HepG2 (cell line): ENCODE results near the gene CORO1C. TPM values are rescaled to one million over a fixed set of nuclear protein-coding genes. Genes with fewer than 3 reads are reported as not detected.

Experiments
- ATM ChIP-seq: fragments of 450-650 bp; IDR thresholded peaks from 2 replicates; pipeline ENCODE4 v1.7.1; 2017; ENCODE audit warnings: mild to moderate bottlenecking, borderline replicate concordance
- CHCHD3 ChIP-seq: sonication (generic); formaldehyde crosslinking; IDR thresholded peaks from 2 replicates; pipeline ENCODE4 v1.8.0; 2022; ENCODE audit warnings: mild to moderate bottlenecking, missing genetic modification reagents, moderate library complexity
- IRX3 ChIP-seq: sonication (generic); formaldehyde crosslinking; IDR thresholded peaks from 2 replicates; pipeline ENCODE4 v1.8.1; 2023; ENCODE audit warnings: mild to moderate bottlenecking, low read depth, missing genetic modification reagents, borderline replicate concordance
- ISX ChIP-seq: sonication (generic); formaldehyde crosslinking; conservative IDR thresholded peaks from 2 replicates; pipeline ENCODE4 v1.5.0; 2020; ENCODE audit warnings: missing genetic modification reagents
- KLF6 ChIP-seq: IDR thresholded peaks from 2 replicates; pipeline ENCODE4 v1.8.0; 2016; ENCODE audit warnings: missing biosample characterization, missing genetic modification reagents
- RARG ChIP-seq: sonication (generic); formaldehyde crosslinking; IDR thresholded peaks from 2 replicates; pipeline ENCODE4 v1.4.0; 2020; ENCODE audit warnings: low read depth, mild to moderate bottlenecking, missing genetic modification reagents
- SP140L ChIP-seq: sonication (generic); formaldehyde crosslinking; IDR thresholded peaks from 2 replicates; pipeline ENCODE4 v1.4.0; 2020; ENCODE audit warnings: missing genetic modification reagents, borderline replicate concordance
- SRSF9 ChIP-seq: fragments of 200-400 bp; formaldehyde crosslinking; IDR thresholded peaks from 2 replicates; pipeline ENCODE4 v1.6.1; 2018; ENCODE audit warnings: borderline replicate concordance, mild to moderate bottlenecking, low read depth, low read length; ENCODE audit not compliant: insufficient read depth, poor library complexity, severe bottlenecking
- TARDBP ChIP-seq: sonication (generic); formaldehyde crosslinking; IDR thresholded peaks from 2 replicates; pipeline ENCODE4 v1.8.0; 2022; ENCODE audit warnings: mild to moderate bottlenecking, missing genetic modification reagents
- ZFP37 ChIP-seq: sonication (generic); formaldehyde crosslinking; IDR thresholded peaks from 2 replicates; pipeline ENCODE4 v1.4.0; 2020; ENCODE audit warnings: missing genetic modification reagents, borderline replicate concordance
- ZNF17 ChIP-seq: sonication (generic); formaldehyde crosslinking; IDR thresholded peaks from 2 replicates; pipeline ENCODE4 v1.5.0; 2020; ENCODE audit warnings: mild to moderate bottlenecking, missing genetic modification reagents
- ZNF614 ChIP-seq: IDR thresholded peaks from 2 replicates; pipeline ENCODE4 v1.6.1; 2018; ENCODE audit warnings: missing biosample characterization, missing genetic modification reagents, inconsistent platforms, borderline replicate concordance
- ZSCAN21 ChIP-seq: sonication (generic); formaldehyde crosslinking; IDR thresholded peaks from 2 replicates; pipeline ENCODE4 v1.8.0; 2022; ENCODE audit warnings: mild to moderate bottlenecking, missing genetic modification reagents, moderate library complexity, borderline replicate concordance
- polyA plus RNA-seq, 8 experiments: library from polyadenylated mRNA; depleted of rRNA in 3 of 8; stranded (reverse) in 7 of 8; unstranded in 1 of 8; fragments of >200 nt; fragmentation: Illumina TruSeq in 4 of 8; extraction: Trizol in 4 of 8; gene quantifications; 2 replicates each; pipeline versions ENCODE4 v1.2.1 to v1.2.3, GENCODE V29; 2011 to 2016; ENCODE audit warnings: low read depth in 4 of 8, missing spikeins in 1 of 8, mixed read lengths in 1 of 8; ENCODE audit not compliant: insufficient read depth in 1 of 8
- total RNA-seq, 5 experiments: library from RNA; depleted of rRNA; stranded (reverse); fragments of >200 nt; fragmentation: Illumina TruSeq; extraction: Trizol; gene quantifications; 2 replicates each; pipeline ENCODE4 v1.2.3, GENCODE V29; 2016; ENCODE audit warnings: low read depth in 1 of 5
- TF ChIP-seq, protein P1 (sequence below): sonication (generic); formaldehyde crosslinking; IDR thresholded peaks from 2 replicates; pipeline ENCODE4 v1.8.0; 2022; ENCODE audit warnings: mild to moderate bottlenecking, missing genetic modification reagents, moderate library complexity
- TF ChIP-seq, protein P2 (sequence below): sonication (generic); formaldehyde crosslinking; IDR thresholded peaks from 2 replicates; pipeline ENCODE4 v1.5.0; 2020; ENCODE audit warnings: missing genetic modification reagents
- TF ChIP-seq, protein P3 (sequence below): sonication (generic); formaldehyde crosslinking; IDR thresholded peaks from 2 replicates; pipeline ENCODE4 v1.5.0; 2020; ENCODE audit warnings: mild to moderate bottlenecking, missing genetic modification reagents, moderate library complexity
- TF ChIP-seq, protein P4 (sequence below): sonication (generic); formaldehyde crosslinking; IDR thresholded peaks from 2 replicates; pipeline ENCODE4 v1.5.1; 2020; ENCODE audit warnings: mild to moderate bottlenecking, missing genetic modification reagents, moderate library complexity
- TF ChIP-seq, protein P5 (sequence below): sonication (generic); formaldehyde crosslinking; IDR thresholded peaks from 2 replicates; pipeline ENCODE4 v1.4.0; 2020; ENCODE audit warnings: mild to moderate bottlenecking, missing genetic modification reagents

The CORO1C gene
- total and polyA plus RNA-seq, 2 of the 13 experiments (the other 11 are each of a cell fraction or from before 2014, with no cell fraction given), result 73.7 to 131 TPM

DNA sequence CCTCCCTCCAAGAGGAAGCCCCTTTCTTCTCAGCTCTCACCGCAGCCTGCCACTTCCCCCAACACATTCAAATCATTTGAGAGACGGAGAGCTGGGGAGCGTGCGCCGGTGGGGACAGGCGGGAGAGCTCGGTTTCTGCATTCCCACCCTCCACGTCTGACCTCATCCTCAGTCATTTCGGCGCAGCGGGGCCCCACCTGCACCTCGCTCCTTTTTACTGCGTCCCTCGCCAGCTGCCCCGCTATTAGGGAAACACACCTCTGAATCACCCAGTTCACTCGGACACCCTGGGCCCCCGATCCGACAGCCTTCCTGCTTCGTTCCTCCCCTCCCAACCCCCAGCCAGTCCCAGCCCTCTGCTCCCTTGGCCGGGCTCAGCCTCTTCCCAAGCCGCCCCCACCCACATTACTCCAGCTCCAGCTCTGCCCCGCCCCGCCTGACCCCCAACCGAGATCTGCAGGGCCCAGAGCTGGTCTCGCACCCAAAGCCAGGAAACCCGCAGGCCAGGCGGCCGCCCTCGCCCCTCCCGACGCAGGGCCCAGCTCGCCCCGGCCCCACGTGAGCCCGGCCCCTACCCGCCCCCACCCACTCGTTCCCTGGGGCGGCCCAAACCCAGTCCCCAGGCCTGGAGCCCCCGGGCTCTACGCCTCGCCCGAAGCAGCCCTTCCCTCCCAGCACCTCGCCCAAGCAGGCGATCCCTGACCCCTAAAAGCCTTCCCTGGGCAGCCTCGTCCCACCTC lies 783 bp downstream of the CORO1C start (continued):
- TF ChIP-seq, protein P1, sequence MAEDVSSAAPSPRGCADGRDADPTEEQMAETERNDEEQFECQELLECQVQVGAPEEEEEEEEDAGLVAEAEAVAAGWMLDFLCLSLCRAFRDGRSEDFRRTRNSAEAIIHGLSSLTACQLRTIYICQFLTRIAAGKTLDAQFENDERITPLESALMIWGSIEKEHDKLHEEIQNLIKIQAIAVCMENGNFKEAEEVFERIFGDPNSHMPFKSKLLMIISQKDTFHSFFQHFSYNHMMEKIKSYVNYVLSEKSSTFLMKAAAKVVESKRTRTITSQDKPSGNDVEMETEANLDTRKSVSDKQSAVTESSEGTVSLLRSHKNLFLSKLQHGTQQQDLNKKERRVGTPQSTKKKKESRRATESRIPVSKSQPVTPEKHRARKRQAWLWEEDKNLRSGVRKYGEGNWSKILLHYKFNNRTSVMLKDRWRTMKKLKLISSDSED (CRISPR knock-in tag), result no peak
- 0 out of 2 replicates have a peak, but pooled peaks have one; percentile 26 for TF ChIP-seq ZFP37 (CRISPR knock-in tag)
- TF ChIP-seq TARDBP, result no peak
- TF ChIP-seq, protein P2, sequence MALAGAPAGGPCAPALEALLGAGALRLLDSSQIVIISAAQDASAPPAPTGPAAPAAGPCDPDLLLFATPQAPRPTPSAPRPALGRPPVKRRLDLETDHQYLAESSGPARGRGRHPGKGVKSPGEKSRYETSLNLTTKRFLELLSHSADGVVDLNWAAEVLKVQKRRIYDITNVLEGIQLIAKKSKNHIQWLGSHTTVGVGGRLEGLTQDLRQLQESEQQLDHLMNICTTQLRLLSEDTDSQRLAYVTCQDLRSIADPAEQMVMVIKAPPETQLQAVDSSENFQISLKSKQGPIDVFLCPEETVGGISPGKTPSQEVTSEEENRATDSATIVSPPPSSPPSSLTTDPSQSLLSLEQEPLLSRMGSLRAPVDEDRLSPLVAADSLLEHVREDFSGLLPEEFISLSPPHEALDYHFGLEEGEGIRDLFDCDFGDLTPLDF (CRISPR knock-in tag), result no peak
- no peak for TF ChIP-seq ZNF17 (CRISPR knock-in tag)
- no peak for TF ChIP-seq SP140L (CRISPR knock-in tag)
- TF ChIP-seq, protein P3, sequence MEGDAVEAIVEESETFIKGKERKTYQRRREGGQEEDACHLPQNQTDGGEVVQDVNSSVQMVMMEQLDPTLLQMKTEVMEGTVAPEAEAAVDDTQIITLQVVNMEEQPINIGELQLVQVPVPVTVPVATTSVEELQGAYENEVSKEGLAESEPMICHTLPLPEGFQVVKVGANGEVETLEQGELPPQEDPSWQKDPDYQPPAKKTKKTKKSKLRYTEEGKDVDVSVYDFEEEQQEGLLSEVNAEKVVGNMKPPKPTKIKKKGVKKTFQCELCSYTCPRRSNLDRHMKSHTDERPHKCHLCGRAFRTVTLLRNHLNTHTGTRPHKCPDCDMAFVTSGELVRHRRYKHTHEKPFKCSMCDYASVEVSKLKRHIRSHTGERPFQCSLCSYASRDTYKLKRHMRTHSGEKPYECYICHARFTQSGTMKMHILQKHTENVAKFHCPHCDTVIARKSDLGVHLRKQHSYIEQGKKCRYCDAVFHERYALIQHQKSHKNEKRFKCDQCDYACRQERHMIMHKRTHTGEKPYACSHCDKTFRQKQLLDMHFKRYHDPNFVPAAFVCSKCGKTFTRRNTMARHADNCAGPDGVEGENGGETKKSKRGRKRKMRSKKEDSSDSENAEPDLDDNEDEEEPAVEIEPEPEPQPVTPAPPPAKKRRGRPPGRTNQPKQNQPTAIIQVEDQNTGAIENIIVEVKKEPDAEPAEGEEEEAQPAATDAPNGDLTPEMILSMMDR, result no peak
- no peak for TF ChIP-seq IRX3 (CRISPR knock-in tag)
- peak; percentile 7; the same call in 1 of the 2 replicates for TF ChIP-seq ZSCAN21 (CRISPR knock-in tag)
- no peak for TF ChIP-seq SRSF9
- TF ChIP-seq RARG (CRISPR knock-in tag), result no peak
- no peak for TF ChIP-seq ATM
- no peak for TF ChIP-seq ISX
- TF ChIP-seq, protein P4, sequence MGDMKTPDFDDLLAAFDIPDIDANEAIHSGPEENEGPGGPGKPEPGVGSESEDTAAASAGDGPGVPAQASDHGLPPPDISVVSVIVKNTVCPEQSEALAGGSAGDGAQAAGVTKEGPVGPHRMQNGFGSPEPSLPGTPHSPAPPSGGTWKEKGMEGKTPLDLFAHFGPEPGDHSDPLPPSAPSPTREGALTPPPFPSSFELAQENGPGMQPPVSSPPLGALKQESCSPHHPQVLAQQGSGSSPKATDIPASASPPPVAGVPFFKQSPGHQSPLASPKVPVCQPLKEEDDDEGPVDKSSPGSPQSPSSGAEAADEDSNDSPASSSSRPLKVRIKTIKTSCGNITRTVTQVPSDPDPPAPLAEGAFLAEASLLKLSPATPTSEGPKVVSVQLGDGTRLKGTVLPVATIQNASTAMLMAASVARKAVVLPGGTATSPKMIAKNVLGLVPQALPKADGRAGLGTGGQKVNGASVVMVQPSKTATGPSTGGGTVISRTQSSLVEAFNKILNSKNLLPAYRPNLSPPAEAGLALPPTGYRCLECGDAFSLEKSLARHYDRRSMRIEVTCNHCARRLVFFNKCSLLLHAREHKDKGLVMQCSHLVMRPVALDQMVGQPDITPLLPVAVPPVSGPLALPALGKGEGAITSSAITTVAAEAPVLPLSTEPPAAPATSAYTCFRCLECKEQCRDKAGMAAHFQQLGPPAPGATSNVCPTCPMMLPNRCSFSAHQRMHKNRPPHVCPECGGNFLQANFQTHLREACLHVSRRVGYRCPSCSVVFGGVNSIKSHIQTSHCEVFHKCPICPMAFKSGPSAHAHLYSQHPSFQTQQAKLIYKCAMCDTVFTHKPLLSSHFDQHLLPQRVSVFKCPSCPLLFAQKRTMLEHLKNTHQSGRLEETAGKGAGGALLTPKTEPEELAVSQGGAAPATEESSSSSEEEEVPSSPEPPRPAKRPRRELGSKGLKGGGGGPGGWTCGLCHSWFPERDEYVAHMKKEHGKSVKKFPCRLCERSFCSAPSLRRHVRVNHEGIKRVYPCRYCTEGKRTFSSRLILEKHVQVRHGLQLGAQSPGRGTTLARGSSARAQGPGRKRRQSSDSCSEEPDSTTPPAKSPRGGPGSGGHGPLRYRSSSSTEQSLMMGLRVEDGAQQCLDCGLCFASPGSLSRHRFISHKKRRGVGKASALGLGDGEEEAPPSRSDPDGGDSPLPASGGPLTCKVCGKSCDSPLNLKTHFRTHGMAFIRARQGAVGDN (CRISPR knock-in tag), result peak; percentile 23; the same call in 1 of the 2 replicates
- TF ChIP-seq KLF6 (CRISPR knock-in tag), result no peak
- no peak for TF ChIP-seq ZNF614
- no peak for TF ChIP-seq CHCHD3
- TF ChIP-seq, protein P5, sequence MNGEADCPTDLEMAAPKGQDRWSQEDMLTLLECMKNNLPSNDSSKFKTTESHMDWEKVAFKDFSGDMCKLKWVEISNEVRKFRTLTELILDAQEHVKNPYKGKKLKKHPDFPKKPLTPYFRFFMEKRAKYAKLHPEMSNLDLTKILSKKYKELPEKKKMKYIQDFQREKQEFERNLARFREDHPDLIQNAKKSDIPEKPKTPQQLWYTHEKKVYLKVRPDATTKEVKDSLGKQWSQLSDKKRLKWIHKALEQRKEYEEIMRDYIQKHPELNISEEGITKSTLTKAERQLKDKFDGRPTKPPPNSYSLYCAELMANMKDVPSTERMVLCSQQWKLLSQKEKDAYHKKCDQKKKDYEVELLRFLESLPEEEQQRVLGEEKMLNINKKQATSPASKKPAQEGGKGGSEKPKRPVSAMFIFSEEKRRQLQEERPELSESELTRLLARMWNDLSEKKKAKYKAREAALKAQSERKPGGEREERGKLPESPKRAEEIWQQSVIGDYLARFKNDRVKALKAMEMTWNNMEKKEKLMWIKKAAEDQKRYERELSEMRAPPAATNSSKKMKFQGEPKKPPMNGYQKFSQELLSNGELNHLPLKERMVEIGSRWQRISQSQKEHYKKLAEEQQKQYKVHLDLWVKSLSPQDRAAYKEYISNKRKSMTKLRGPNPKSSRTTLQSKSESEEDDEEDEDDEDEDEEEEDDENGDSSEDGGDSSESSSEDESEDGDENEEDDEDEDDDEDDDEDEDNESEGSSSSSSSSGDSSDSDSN (CRISPR knock-in tag), result 0 out of 2 replicates have a peak, but pooled peaks have one; percentile 11
